ENCODE measurements around the gene ATF5. TPM values are rescaled to one million over a fixed set of nuclear protein-coding genes. Genes with fewer than 3 reads are reported as not detected.
A peak's percentile ranks its signal among the peaks of the same experiment; 100 is the strongest.

The ATF5 gene, protein sequence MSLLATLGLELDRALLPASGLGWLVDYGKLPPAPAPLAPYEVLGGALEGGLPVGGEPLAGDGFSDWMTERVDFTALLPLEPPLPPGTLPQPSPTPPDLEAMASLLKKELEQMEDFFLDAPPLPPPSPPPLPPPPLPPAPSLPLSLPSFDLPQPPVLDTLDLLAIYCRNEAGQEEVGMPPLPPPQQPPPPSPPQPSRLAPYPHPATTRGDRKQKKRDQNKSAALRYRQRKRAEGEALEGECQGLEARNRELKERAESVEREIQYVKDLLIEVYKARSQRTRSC
- 6.3 and 6.8 TPM in 2 replicates for polyA plus RNA-seq (2011; rRNA removed)
- polyA minus RNA-seq (2011; rRNA and poly(A)+ RNA removed): 2.4 and 2.5 TPM in 2 replicates

DNA sequence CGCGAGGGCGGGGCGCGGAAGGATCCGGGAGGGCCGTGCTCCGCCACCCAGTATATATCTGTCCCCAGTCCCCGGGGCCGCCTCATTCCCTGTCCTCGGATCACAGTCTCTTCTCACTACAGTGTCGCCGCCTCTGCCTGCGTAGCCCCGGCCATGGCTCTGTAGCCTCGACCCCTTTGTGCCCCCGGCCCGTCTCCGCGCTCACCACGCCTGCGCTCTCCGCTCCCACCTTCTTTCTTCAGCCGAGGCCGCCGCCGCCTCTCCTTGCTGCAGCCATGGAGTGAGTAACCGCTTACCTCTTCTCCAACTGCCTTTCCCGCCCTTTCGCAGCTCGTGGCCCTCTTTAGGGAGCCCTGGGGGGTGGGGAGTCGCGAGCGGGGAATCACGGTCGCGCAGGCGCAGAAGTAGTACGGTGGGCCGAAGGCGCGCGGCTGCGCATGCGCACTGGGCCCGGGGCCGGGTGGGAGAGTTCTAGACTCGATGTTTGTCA, at the start of gene ATF5, which contains the start of gene NUP62:
Gene ATF5 (plus strand): TSS at position 85 of the 490 bp plus-strand sequence. CDS start 1,646 bp downstream, outside the sequence.
Gene NUP62 (minus strand): TSS at position 384 of the 490 bp plus-strand sequence. CDS start 19,697 bp downstream, outside the sequence.
- POLR2A ChIA-PET: interaction anchor here (0.7 to 1.7 kb wide), 3 partner anchors 53 to 61 kb away, joined by 3 to 9 read pairs (median 5); partner anchors contain the start of gene AKT1S1
- DNase-seq (ENCODE audit: low read depth, low spot score): no peak
- H3K9me3 ChIP-seq (ENCODE audit: control insufficient read depth, insufficient read depth, low read length): peaks cover 5% of the 10 kb centered on the region; the same call in 1 of the 2 replicates
- TF ChIP-seq, protein P1, sequence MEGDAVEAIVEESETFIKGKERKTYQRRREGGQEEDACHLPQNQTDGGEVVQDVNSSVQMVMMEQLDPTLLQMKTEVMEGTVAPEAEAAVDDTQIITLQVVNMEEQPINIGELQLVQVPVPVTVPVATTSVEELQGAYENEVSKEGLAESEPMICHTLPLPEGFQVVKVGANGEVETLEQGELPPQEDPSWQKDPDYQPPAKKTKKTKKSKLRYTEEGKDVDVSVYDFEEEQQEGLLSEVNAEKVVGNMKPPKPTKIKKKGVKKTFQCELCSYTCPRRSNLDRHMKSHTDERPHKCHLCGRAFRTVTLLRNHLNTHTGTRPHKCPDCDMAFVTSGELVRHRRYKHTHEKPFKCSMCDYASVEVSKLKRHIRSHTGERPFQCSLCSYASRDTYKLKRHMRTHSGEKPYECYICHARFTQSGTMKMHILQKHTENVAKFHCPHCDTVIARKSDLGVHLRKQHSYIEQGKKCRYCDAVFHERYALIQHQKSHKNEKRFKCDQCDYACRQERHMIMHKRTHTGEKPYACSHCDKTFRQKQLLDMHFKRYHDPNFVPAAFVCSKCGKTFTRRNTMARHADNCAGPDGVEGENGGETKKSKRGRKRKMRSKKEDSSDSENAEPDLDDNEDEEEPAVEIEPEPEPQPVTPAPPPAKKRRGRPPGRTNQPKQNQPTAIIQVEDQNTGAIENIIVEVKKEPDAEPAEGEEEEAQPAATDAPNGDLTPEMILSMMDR (IDR thresholded peaks at IDR 0.05; ENCODE audit: low read depth, low read length): no peak
- CTCF ChIA-PET: interaction anchor here (1.5 kb wide), 1 partner anchor 9 kb away, joined by 5 read pairs; no protein-coding TSS in a partner anchor
- peak within 1 kb of the TSS; percentile 94 for H3K4me3 ChIP-seq (ENCODE audit: low read depth, low read length)
- H3K27ac ChIP-seq (ENCODE audit: low read depth, low read length): peak within 1 kb of the TSS; percentile 87
- no peaks in the 10 kb centered on the region for H3K27me3 ChIP-seq (ENCODE audit: control insufficient read depth, insufficient read depth, low read length)

DNA sequence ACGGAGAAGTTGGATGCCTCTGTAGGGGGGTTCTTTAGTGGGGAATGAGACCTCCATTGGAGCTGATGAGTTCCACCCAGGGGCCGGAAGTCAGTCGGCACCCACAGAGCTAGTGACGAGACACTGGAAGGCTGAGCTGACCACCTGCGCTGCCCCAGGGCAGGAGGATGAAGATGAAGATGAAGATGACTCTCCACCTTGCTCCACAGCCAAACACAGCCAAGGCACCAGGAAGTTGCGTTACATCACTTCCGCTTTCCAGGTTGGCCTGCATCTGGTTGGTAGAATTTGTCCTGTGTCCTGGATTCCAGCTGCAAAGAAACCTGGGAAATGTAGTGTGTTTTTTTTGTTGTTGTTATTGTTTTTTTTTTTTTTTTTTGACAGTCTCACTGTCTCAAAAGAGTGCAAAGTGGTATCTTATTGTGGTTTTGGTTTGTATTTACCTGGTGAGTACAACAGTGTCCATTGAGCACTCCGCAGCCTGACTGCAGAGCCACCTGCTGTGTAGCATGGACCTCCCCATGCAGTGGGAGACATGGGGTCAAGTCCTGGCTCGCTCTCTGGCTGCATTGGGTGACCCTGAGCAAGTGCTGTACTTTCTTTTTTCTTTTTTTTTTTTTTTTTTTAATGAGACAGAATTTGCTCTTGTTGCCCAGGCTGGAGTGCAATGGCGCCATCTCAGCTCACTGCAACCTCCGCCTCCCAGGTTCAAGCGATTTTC, 49.6 kb upstream of the ATF5 start:
- Histone ChIP-seq H3K27ac (ENCODE audit: low read depth, low read length) (no peak overlapping the region), H3K9me3 (ENCODE audit: control insufficient read depth, insufficient read depth, low read length) (peaks cover 13% of the 10 kb centered on the region), H3K4me3 (ENCODE audit: low read depth, low read length) (no peak overlapping the region), H3K27me3 (ENCODE audit: control insufficient read depth, insufficient read depth, low read length) (no peaks in the 10 kb centered on the region)
- DNase-seq (ENCODE audit: low read depth, low spot score): no peak
- CTCF ChIA-PET: no interaction called here
- TF ChIP-seq, protein P1 (IDR thresholded peaks at IDR 0.05; ENCODE audit: low read depth, low read length): no peak
- POLR2A ChIA-PET: interaction anchor here (0.7 kb wide), 1 partner anchor 10 kb away, joined by 5 read pairs; no protein-coding TSS in a partner anchor

DNA sequence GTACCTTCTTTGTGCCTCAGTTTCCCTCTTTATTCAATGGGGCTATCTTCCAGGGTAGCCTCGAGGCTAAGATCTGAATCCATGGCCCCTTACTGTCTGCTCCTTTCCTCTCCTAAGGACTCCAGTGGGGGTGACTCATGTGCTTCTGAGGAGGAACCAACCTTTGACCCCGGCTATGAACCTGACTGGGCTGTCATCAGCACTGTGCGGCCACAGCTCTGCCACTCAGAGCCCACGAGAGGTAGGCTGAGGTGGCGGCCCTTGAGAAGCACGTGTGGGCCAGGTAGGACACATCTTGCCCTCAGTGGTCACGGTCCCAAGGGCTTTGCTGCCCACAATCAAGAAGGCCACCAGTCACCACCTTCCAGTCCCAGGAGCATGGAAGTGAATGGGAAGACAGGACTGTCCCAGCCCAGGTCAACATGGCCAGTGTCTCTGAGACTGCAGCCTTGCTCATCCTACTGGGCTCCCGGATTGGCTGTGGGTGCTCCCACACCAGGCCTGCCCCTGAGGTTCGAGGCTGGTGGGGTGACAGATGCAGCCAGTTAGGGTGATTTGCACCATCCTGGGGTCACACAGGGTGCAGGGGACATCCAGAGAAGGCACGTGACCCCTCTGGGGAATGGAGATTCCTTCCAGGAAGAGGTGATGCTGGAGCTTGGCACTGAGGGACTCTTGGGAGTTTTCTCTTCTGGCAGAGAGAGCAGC, 48.7 kb upstream of the ATF5 start:
- no peak overlapping the region for H3K4me3 ChIP-seq (ENCODE audit: low read depth, low read length)
- TF ChIP-seq, protein P1 (IDR thresholded peaks at IDR 0.05; ENCODE audit: low read depth, low read length): no peak
- ChIA-PET POLR2A (interaction anchor here (0.7 kb wide), 1 partner anchor 11 kb away, joined by 5 read pairs; no protein-coding TSS in a partner anchor), CTCF (no interaction called here)
- H3K27me3 ChIP-seq (ENCODE audit: control insufficient read depth, insufficient read depth, low read length): no peaks in the 10 kb centered on the region
- H3K27ac ChIP-seq (ENCODE audit: low read depth, low read length): peak overlapping the region; percentile 21
- H3K9me3 ChIP-seq (ENCODE audit: control insufficient read depth, insufficient read depth, low read length): peaks cover 13% of the 10 kb centered on the region
- no peak for DNase-seq (ENCODE audit: low read depth, low spot score)

DNA sequence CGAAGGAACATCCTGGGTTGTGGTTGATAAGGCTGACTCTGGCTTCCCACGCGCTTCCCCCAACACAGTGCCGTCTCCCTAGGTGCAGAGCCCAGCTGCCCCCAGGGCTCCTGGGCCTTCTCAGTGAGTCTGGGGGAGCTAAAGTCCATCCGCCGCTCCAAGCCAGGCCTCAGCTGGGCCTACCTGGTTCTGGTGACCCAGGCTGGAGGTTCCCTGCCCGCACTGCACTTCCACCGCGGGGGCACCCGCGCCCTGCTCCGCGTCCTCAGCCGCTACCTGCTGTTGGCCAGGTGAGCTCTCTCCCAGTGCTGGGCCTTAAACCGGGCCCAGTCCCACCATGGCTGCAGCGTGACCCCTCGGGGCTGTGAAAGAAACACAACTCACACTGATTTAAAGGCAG, 47.8 kb upstream of the ATF5 start:
- peaks cover 13% of the 10 kb centered on the region for H3K9me3 ChIP-seq (ENCODE audit: control insufficient read depth, insufficient read depth, low read length)
- TF ChIP-seq, protein P1 (IDR thresholded peaks at IDR 0.05; ENCODE audit: low read depth, low read length): no peak
- H3K27me3 ChIP-seq (ENCODE audit: control insufficient read depth, insufficient read depth, low read length): no peaks in the 10 kb centered on the region
- ChIA-PET POLR2A (no interaction called here), CTCF (no interaction called here)
- no peak overlapping the region for H3K4me3 ChIP-seq (ENCODE audit: low read depth, low read length)
- DNase-seq (ENCODE audit: low read depth, low spot score): no peak
- no peak overlapping the region for H3K27ac ChIP-seq (ENCODE audit: low read depth, low read length)
